H1 (cell line): ENCODE measurements around the gene GEN1. TPM values are rescaled to one million over a fixed set of nuclear protein-coding genes. Genes with fewer than 3 reads are reported as not detected.

Source experiments
- CTCF ChIA-PET: fragments of 300-600 bp; sonication (Branson Sonifier 250); formaldehyde crosslinking; loops from one replicate; lab custom pipeline; 2021; ENCODE audit not compliant: partially characterized antibody; lab: Charles Lee
- POLR2A ChIA-PET: fragments of 300-600 bp; sonication (Branson Sonifier 250); formaldehyde crosslinking; loops from one replicate; lab custom pipeline; 2021; ENCODE audit warnings: inconsistent platforms; ENCODE audit not compliant: partially characterized antibody; lab: Charles Lee
- DNase-seq, 2 experiments: peaks; one replicate each; pipeline versions ENCODE4 v3.0.0 to v3.0.0-alpha.2; 2010 to 2022; ENCODE audit warnings: low spot score in 2 of 2, low read depth in 1 of 2, mixed read lengths in 1 of 2
- FAIRE-seq: peaks from 2 replicates; lab custom pipeline; 2011; peaks lifted over from hg19 to GRCh38; lab: Jason Lieb, UNC
- H2AFZ ChIP-seq: 2 replicates; pipeline ENCODE4 v1.8.1; 2012; ENCODE audit warnings: low read length, inconsistent platforms
- H2AK5ac ChIP-seq: 2 replicates; pipeline ENCODE4 v1.6.1; 2013; ENCODE audit warnings: low read depth, low read length
- H2BK120ac ChIP-seq: replicated peaks from 2 replicates; pipeline ENCODE3; 2013; ENCODE audit warnings: low read depth, low read length, inconsistent platforms
- H2BK12ac ChIP-seq: 2 replicates; pipeline ENCODE4 v1.6.1; 2013; ENCODE audit warnings: low read depth, low read length
- H2BK15ac ChIP-seq: 2 replicates; pipeline ENCODE4 v1.6.1; 2013; ENCODE audit warnings: low read length
- H2BK20ac ChIP-seq: 2 replicates; pipeline ENCODE4 v1.6.1; 2013; ENCODE audit warnings: low read length
- H2BK5ac ChIP-seq: 2 replicates; pipeline ENCODE4 v1.6.1; 2013; ENCODE audit warnings: low read depth, low read length
- H3K14ac ChIP-seq: 2 replicates; pipeline ENCODE4 v1.6.1; 2013; ENCODE audit warnings: inconsistent platforms; ENCODE audit not compliant: insufficient read length
- H3K18ac ChIP-seq: 2 replicates; pipeline ENCODE4 v1.6.1; 2013; ENCODE audit warnings: low read length; ENCODE audit errors: extremely low read depth
- H3K23ac ChIP-seq: 2 replicates; pipeline ENCODE4 v1.6.1; 2013; ENCODE audit warnings: inconsistent platforms; ENCODE audit not compliant: insufficient read length
- H3K23me2 ChIP-seq: 2 replicates; pipeline ENCODE4 v1.6.1; 2013; ENCODE audit warnings: low read depth, low read length
- H3K27ac ChIP-seq: 2 replicates; pipeline ENCODE4 v1.6.1; 2011; ENCODE audit warnings: low read depth, low read length, inconsistent platforms
- H3K27me3 ChIP-seq, 4 experiments: replicated peaks in 1 of 4; 1 replicate in 1 of 4; 2 replicates in 3 of 4; pipeline versions ENCODE4 v1.6.1 to v1.8.1; 2011 to 2013; ENCODE audit warnings: low read length in 3 of 4, mild to moderate bottlenecking in 3 of 4, inconsistent platforms in 2 of 4, mixed read lengths in 2 of 4, moderate library complexity in 1 of 4; ENCODE audit not compliant: control insufficient read depth in 3 of 4, insufficient read depth in 3 of 4; ENCODE audit errors: extremely low read depth in 1 of 4
- H3K36me3 ChIP-seq, 4 experiments: 2 replicates each; pipeline versions ENCODE4 v1.6.1 to v1.8.1; 2011 to 2013; ENCODE audit warnings: mild to moderate bottlenecking in 4 of 4, low read length in 3 of 4, moderate library complexity in 2 of 4, control low read depth in 1 of 4, inconsistent platforms in 1 of 4; ENCODE audit not compliant: insufficient read depth in 4 of 4, control insufficient read depth in 2 of 4
- H3K4ac ChIP-seq: replicated peaks from 2 replicates; pipeline ENCODE3; 2013; ENCODE audit warnings: low read length, low read depth, mixed read lengths, inconsistent platforms; ENCODE audit not compliant: insufficient read length
- H3K4me1 ChIP-seq, 4 experiments: replicated peaks in 1 of 4; 1 replicate in 1 of 4; 2 replicates in 3 of 4; pipeline versions ENCODE4 v1.6.1 to v1.8.1; 2011 to 2013; ENCODE audit warnings: low read length in 3 of 4, inconsistent platforms in 2 of 4, mixed read lengths in 1 of 4; ENCODE audit not compliant: insufficient read depth in 4 of 4, control insufficient read depth in 3 of 4
- H3K4me2 ChIP-seq, 2 experiments: 2 replicates each; pipeline versions ENCODE4 v1.6.1 to v1.8.1; 2011 to 2013; ENCODE audit warnings: low read depth in 2 of 2, low read length in 2 of 2, control low read depth in 1 of 2, inconsistent platforms in 1 of 2, mild to moderate bottlenecking in 1 of 2; ENCODE audit not compliant: insufficient read depth in 1 of 2
- H3K4me3 ChIP-seq, 4 experiments: fragments of 200-600, 300-600 bp in 1 of 4; sonication (generic), shearing (Covaris generic), sonication (Bioruptor Twin) in 1 of 4; 2 replicates each; pipeline versions ENCODE4 v1.5.1 to v1.8.1; 2011 to 2016; ENCODE audit warnings: low read length in 4 of 4, low read depth in 3 of 4, control low read depth in 2 of 4, inconsistent platforms in 2 of 4, mild to moderate bottlenecking in 2 of 4, mixed read lengths in 1 of 4, moderate library complexity in 1 of 4; ENCODE audit not compliant: insufficient read depth in 2 of 4; ENCODE audit errors: extremely low read depth in 1 of 4
- H3K56ac ChIP-seq: replicated peaks from 2 replicates; pipeline ENCODE3; 2013; ENCODE audit warnings: low read depth, mild to moderate bottlenecking, mixed read lengths, low read length, inconsistent platforms; ENCODE audit not compliant: insufficient read length
- H3K79me1 ChIP-seq: 2 replicates; pipeline ENCODE4 v1.6.1; 2013; ENCODE audit warnings: low read depth, low read length, control low read depth
- H3K79me2 ChIP-seq, 2 experiments: 2 replicates each; pipeline versions ENCODE4 v1.6.1 to v1.8.1; 2012 to 2013; ENCODE audit warnings: low read length in 2 of 2, mild to moderate bottlenecking in 2 of 2, inconsistent platforms in 1 of 2; ENCODE audit not compliant: insufficient read depth in 2 of 2, control insufficient read depth in 1 of 2
- H3K9ac ChIP-seq, 4 experiments: replicated peaks in 1 of 4; 1 replicate in 1 of 4; 2 replicates in 3 of 4; pipeline versions ENCODE4 v1.6.1 to v1.8.1; 2011 to 2013; ENCODE audit warnings: low read depth in 3 of 4, low read length in 3 of 4, control low read depth in 2 of 4, mild to moderate bottlenecking in 2 of 4, moderate library complexity in 2 of 4, inconsistent platforms in 1 of 4; ENCODE audit errors: extremely low read depth in 1 of 4
- H3K9me3 ChIP-seq, 2 experiments: 2 replicates each; pipeline versions ENCODE4 v1.6.1 to v1.8.1; 2012 to 2013; ENCODE audit warnings: mild to moderate bottlenecking in 2 of 2, moderate library complexity in 2 of 2, control low read depth in 1 of 2, inconsistent platforms in 1 of 2, low read depth in 1 of 2, low read length in 1 of 2, mixed read lengths in 1 of 2; ENCODE audit not compliant: insufficient read depth in 2 of 2
- H4K20me1 ChIP-seq, 2 experiments: replicated peaks in 1 of 2; 2 replicates each; pipeline versions ENCODE3 to v1.8.1; 2011 to 2013; ENCODE audit warnings: inconsistent platforms in 2 of 2, low read length in 2 of 2, mild to moderate bottlenecking in 1 of 2; ENCODE audit not compliant: insufficient read depth in 2 of 2, control insufficient read depth in 1 of 2
- H4K5ac ChIP-seq: 2 replicates; pipeline ENCODE4 v1.6.1; 2013; ENCODE audit warnings: low read length, low read depth, mixed read lengths, inconsistent platforms; ENCODE audit not compliant: insufficient read length
- H4K8ac ChIP-seq: 2 replicates; pipeline ENCODE4 v1.8.0; 2013; ENCODE audit warnings: mild to moderate bottlenecking, moderate library complexity, low read length, inconsistent platforms; ENCODE audit not compliant: insufficient read depth; ENCODE audit errors: extremely low read depth
- H4K91ac ChIP-seq: replicated peaks from 2 replicates; pipeline ENCODE3; 2013; ENCODE audit warnings: low read length, mixed read lengths, inconsistent platforms; ENCODE audit not compliant: insufficient read length
- EGR1 ChIP-seq: IDR thresholded peaks from 2 replicates; pipeline ENCODE4 v1.6.1; 2011; ENCODE audit warnings: low read depth, low read length, borderline replicate concordance
- EP300 ChIP-seq, 2 experiments: IDR thresholded peaks; 1 replicate in 1 of 2; 2 replicates in 1 of 2; pipeline ENCODE4 v1.6.1; 2011 to 2012; ENCODE audit warnings: low read depth in 2 of 2, low read length in 2 of 2, mild to moderate bottlenecking in 2 of 2, borderline replicate concordance in 1 of 2, inconsistent platforms in 1 of 2, moderate library complexity in 1 of 2
- EZH2 ChIP-seq: fragments of 200-600 bp; sonication (generic); IDR thresholded peaks from 2 replicates; pipeline ENCODE4 v1.7.1; 2012; ENCODE audit warnings: low read depth, mild to moderate bottlenecking, moderate library complexity, low read length, inconsistent platforms; ENCODE audit not compliant: severe bottlenecking
- NRF1 ChIP-seq: IDR thresholded peaks from 2 replicates; pipeline ENCODE4 v1.6.1; 2011; ENCODE audit warnings: mild to moderate bottlenecking, low read depth, low read length, improper control_type of control experiment
- POU5F1 ChIP-seq: IDR thresholded peaks from 2 replicates; pipeline ENCODE4 v1.6.1; 2011; ENCODE audit warnings: low read depth, mild to moderate bottlenecking, low read length, moderate library complexity
- SUZ12 ChIP-seq: fragments of 200-600 bp; sonication (generic); IDR thresholded peaks from 2 replicates; pipeline ENCODE4 v1.6.1; 2012; ENCODE audit warnings: mild to moderate bottlenecking, inconsistent platforms, low read length, moderate library complexity, mixed read lengths
- ZNF274 ChIP-seq: IDR thresholded peaks from 2 replicates; pipeline ENCODE4 v1.7.0; 2012; ENCODE audit warnings: low read length, borderline replicate concordance; ENCODE audit errors: extremely low read depth
- WGBS, 2 experiments: shearing (Covaris generic) in 1 of 2; methylation state at CpG; one replicate each; pipeline versions ENCODE4 v1.1.6 to v1.1.7; 2013 to 2015; ENCODE audit warnings: low lambda C conversion rate in 2 of 2, mixed read lengths in 2 of 2, inconsistent platforms in 1 of 2, low coverage in 1 of 2, missing lambda C conversion rate in 1 of 2; ENCODE audit not compliant: insufficient replicate concordance in 2 of 2, insufficient coverage in 1 of 2, insufficient read length in 1 of 2; ENCODE audit errors: extremely low coverage in 1 of 2, missing lambda C conversion rate in 1 of 2; 5-methylcytosine and 5-hydroxymethylcytosine counted together
- polyA plus RNA-seq, 7 experiments: library from polyadenylated mRNA; depleted of rRNA in 3 of 7; stranded (reverse) in 5 of 7; unstranded in 2 of 7; fragments of >200 nt in 5 of 7; fragments of 200-250 nt in 2 of 7; gene quantifications; 1 replicate in 5 of 7; 2 replicates in 1 of 7; 4 replicates in 1 of 7; pipeline versions ENCODE4 v1.2.1 to v1.2.3, GENCODE V29; 2011 to 2013; ENCODE audit warnings: missing spikeins in 2 of 7, mixed read lengths in 2 of 7
- total RNA-seq: library from RNA; stranded (reverse); fragmentation: NEBNext Ultra II Directional; extraction: Animal tissue kit (Norgen Biotek cat#: 25700); gene quantifications from 2 replicates; pipeline ENCODE4 v1.2.1, GENCODE V29; 2021

The GEN1 gene
- total and polyA plus RNA-seq, 2 of the 8 experiments (the other 6 are each of a cell fraction or from before 2014, with no cell fraction given): 6.9 to 19.2 TPM

DNA sequence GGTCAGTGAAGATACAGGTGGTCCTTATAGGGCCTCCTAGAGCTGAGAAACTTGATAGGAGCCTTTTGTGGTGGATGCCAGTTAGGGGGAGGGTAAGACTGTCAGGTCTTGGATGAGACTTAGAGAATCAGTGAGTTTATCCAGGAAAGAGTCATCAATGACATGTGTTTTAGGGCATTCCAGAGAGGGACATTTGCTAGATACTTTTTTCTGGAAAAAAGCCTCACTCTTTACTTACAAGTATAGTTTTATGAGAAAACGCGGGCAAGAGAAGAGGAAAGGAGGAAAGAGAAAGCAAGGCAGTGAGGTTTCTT is 37.8 kb downstream of the GEN1 start:
- H2BK20ac ChIP-seq: no peak overlapping the region
- H4K91ac ChIP-seq: no peak overlapping the region
- no peak overlapping the region for H2BK120ac ChIP-seq
- H2BK12ac ChIP-seq: no peak overlapping the region
- H3K79me1 ChIP-seq: no peaks in the 10 kb centered on the region
- no peak for DNase-seq
- no peaks in the 10 kb centered on the region for H3K79me2 ChIP-seq
- no peaks in the 10 kb centered on the region for H3K23me2 ChIP-seq
- H2AFZ ChIP-seq: no peak overlapping the region
- no peak overlapping the region for H2AK5ac ChIP-seq
- no peak overlapping the region for H3K23ac ChIP-seq
- POLR2A ChIA-PET: interaction anchor here (0.5 kb wide), 1 partner anchor 768 kb away, joined by 3 read pairs; no protein-coding TSS in a partner anchor
- no peak overlapping the region for H3K9ac ChIP-seq
- no peaks in the 10 kb centered on the region for H3K9me3 ChIP-seq
- no peaks in the 10 kb centered on the region for H4K20me1 ChIP-seq
- H3K4me3 ChIP-seq: no peak overlapping the region
- no peak overlapping the region for H3K27ac ChIP-seq
- H3K56ac ChIP-seq: no peak overlapping the region
- no peak overlapping the region for H3K4ac ChIP-seq
- H3K18ac ChIP-seq: no peak overlapping the region
- no peak overlapping the region for H3K4me2 ChIP-seq
- no peak overlapping the region for H4K5ac ChIP-seq
- CTCF ChIA-PET: no interaction called here
- TF ChIP-seq NRF1 (no peak), POU5F1 (no peak), EP300 (IDR thresholded peaks at IDR 0.05; ENCODE audit: borderline replicate concordance in 1 of 2, low read depth in 2 of 2, low read length in 2 of 2) (no peak), EGR1 (no peak), EZH2 (no peak), SUZ12 (no peak), ZNF274 (no peak)
- TF ChIP-seq, all 59 proteins: peak for 0
- Histone ChIP-seq H2BK15ac (no peak overlapping the region), H3K36me3 (no peaks in the 10 kb centered on the region), H4K8ac (no peak overlapping the region), H2BK5ac (no peak overlapping the region), H3K14ac (no peak overlapping the region), H3K27me3 (no peaks in the 10 kb centered on the region), H3K4me1 (peaks cover 0 to 2% (median 0%) of the 10 kb centered on the region in 4 experiments; a peak in 1 of 7 replicates)
- FAIRE-seq: no peak
- WGBS, 2 experiments: 83% methylated on average over 2 of the region's 2 CpGs; no CpG with 5 or more reads in 1 of the 2 experiments
